Measurements from ENCODE around the gene NUDCD2. TPM values are rescaled to one million over a fixed set of nuclear protein-coding genes. Genes with fewer than 3 reads are reported as not detected.

NUDCD2 gene
- total and polyA plus RNA-seq, 9 of the 15 experiments (the other 6 are each of a cell fraction or from before 2014, with no cell fraction given) = 14.6 to 76.9 (median 32.5) TPM

DNA sequence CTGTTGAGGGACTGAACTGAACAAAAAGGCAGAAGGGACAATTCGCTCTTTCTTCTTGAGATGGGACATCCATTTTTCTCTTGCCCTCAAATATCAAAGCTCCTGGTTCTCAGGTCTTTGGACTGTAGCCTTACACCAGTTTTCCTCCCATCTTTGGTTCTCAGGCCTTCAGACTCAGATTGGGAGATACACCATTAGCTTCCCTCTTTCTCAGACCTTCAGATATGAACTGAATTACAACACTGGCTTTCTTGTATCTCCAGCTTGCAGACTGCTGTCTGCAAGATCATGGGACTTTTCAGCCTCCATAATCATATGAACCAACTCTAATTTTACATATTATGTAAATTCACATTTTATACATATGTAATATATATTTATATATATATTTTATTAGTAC is 35.1 kb downstream of the NUDCD2 start:
- FAIRE-seq (no peak), ATAC-seq (peak; percentile 82), DNase-seq (ENCODE audit: extremely low read depth in 1 of 4, low spot score in 3 of 4) (peak in 1 of 4 experiments; percentile 30)
- in situ Hi-C loops (cut with MboI) (no loop called here), intact Hi-C loops (cut with micrococcal nuclease) (no loop called here)
- POLR2A ChIA-PET = interaction anchor here (0.5 to 1.9 kb wide), 4 partner anchors 9 to 191 kb away, joined by 4 to 8 read pairs (median 4); partner anchors contain the start of gene CCNG1
- Histone ChIP-seq H3K4me3 (no peak overlapping the region), H3K27ac (ENCODE audit: extremely low read depth, low read depth, low read length) (peak overlapping the region; percentile 9; the same call in 2 of the 3 replicates), H3K9me1 (ENCODE audit: control insufficient read depth, insufficient read depth, low read length) (no peaks in the 10 kb centered on the region), H4K20me1 (replicated peaks; ENCODE audit: control insufficient read depth, insufficient read depth, low read length) (no peaks in the 10 kb centered on the region), H3K4me2 (ENCODE audit: insufficient read depth, low read length) (peak overlapping the region; percentile 9; the same call in 1 of the 2 replicates), H2AFZ (ENCODE audit: low read depth, low read length) (peak overlapping the region; percentile 59; the same call in 1 of the 2 replicates), H3K4me1 (replicated peaks in 1 of 2; ENCODE audit: control insufficient read depth in 2 of 2, insufficient read depth in 2 of 2, low read length in 2 of 2) (peaks cover 6 to 11% of the 10 kb centered on the region in 2 experiments; a peak in 4 of 5 replicates), H3K27me3 (ENCODE audit: control insufficient read depth in 2 of 2, insufficient read depth in 2 of 2, low read length in 2 of 2) (no peaks in the 10 kb centered on the region), H3K9ac (ENCODE audit: insufficient read depth in 1 of 2, low read depth in 2 of 2, low read length in 2 of 2) (no peak overlapping the region), H3K9me3 (replicated peaks; ENCODE audit: control insufficient read depth, insufficient read depth, low read depth, low read length) (no peaks in the 10 kb centered on the region; the same call in 1 of the 2 replicates), H3K36me3 (ENCODE audit: control insufficient read depth, insufficient read depth, low read length) (peaks cover 2% of the 10 kb centered on the region; the same call in 1 of the 3 replicates), H3K79me2 (ENCODE audit: control insufficient read depth, insufficient read depth, low read length) (no peaks in the 10 kb centered on the region)
- CTCF ChIA-PET (ENCODE audit: low intra/inter-chr PET ratio) = no interaction called here
- no TSS peak for BruUV-seq (replicated peaks)
- 18% methylated on average over 1 of the region's 1 CpG for WGBS (ENCODE audit: insufficient coverage, low coverage, missing lambda C conversion rate)
- TF ChIP-seq ZNF589 (CRISPR knock-in tag; IDR thresholded peaks at IDR 0.05; ENCODE audit: low read depth) = no peak
- TF ChIP-seq, protein P1, sequence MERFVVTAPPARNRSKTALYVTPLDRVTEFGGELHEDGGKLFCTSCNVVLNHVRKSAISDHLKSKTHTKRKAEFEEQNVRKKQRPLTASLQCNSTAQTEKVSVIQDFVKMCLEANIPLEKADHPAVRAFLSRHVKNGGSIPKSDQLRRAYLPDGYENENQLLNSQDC (CRISPR knock-in tag; IDR thresholded peaks at IDR 0.05) = no peak
- no peak for TF ChIP-seq POLR3G (IDR thresholded peaks at IDR 0.05; ENCODE audit: extremely low read depth, insufficient read length, insufficient replicate concordance)
- TF ChIP-seq ARID1B (IDR thresholded peaks at IDR 0.05) = peak; percentile 49
- TF ChIP-seq CBFA2T3 (IDR thresholded peaks at IDR 0.05) = peak; percentile 56
- TF ChIP-seq GABPB2 (CRISPR knock-in tag; conservative IDR thresholded peaks at IDR 0.05) = no peak
- peak; percentile 68; the same call in 1 of the 2 replicates for TF ChIP-seq TEAD4 (IDR thresholded peaks at IDR 0.05; ENCODE audit: low read length)
- TF ChIP-seq TEAD4 (CRISPR knock-in tag; IDR thresholded peaks at IDR 0.05; ENCODE audit: borderline replicate concordance) = no peak
- TF ChIP-seq, protein P2, sequence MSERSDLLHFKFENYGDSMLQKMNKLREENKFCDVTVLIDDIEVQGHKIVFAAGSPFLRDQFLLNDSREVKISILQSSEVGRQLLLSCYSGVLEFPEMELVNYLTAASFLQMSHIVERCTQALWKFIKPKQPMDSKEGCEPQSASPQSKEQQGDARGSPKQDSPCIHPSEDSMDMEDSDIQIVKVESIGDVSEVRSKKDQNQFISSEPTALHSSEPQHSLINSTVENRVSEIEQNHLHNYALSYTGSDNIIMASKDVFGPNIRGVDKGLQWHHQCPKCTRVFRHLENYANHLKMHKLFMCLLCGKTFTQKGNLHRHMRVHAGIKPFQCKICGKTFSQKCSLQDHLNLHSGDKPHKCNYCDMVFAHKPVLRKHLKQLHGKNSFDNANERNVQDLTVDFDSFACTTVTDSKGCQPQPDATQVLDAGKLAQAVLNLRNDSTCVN (CRISPR knock-in tag; IDR thresholded peaks at IDR 0.05) = no peak
- peak; percentile 64 for TF ChIP-seq TCF3 (CRISPR knock-in tag; IDR thresholded peaks at IDR 0.05)
- TF ChIP-seq, protein P3, sequence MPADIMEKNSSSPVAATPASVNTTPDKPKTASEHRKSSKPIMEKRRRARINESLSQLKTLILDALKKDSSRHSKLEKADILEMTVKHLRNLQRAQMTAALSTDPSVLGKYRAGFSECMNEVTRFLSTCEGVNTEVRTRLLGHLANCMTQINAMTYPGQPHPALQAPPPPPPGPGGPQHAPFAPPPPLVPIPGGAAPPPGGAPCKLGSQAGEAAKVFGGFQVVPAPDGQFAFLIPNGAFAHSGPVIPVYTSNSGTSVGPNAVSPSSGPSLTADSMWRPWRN (IDR thresholded peaks at IDR 0.05; ENCODE audit: low read depth) = no peak
- TF ChIP-seq STAG1 (CRISPR knock-in tag; IDR thresholded peaks at IDR 0.05; ENCODE audit: borderline replicate concordance) = no peak
- TF ChIP-seq, protein P4, sequence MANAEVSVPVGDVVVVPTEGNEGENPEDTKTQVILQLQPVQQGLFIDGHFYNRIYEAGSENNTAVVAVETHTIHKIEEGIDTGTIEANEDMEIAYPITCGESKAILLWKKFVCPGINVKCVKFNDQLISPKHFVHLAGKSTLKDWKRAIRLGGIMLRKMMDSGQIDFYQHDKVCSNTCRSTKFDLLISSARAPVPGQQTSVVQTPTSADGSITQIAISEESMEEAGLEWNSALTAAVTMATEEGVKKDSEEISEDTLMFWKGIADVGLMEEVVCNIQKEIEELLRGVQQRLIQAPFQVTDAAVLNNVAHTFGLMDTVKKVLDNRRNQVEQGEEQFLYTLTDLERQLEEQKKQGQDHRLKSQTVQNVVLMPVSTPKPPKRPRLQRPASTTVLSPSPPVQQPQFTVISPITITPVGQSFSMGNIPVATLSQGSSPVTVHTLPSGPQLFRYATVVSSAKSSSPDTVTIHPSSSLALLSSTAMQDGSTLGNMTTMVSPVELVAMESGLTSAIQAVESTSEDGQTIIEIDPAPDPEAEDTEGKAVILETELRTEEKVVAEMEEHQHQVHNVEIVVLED (CRISPR knock-in tag; IDR thresholded peaks at IDR 0.05) = no peak
- TF ChIP-seq CBFA2T2 (conservative IDR thresholded peaks at IDR 0.05) = 0 out of 2 replicates have a peak, but pooled peaks have one; percentile 5
- TF ChIP-seq ZNF384 (IDR thresholded peaks at IDR 0.05; ENCODE audit: low read depth, low read length) = no peak
- TF ChIP-seq, protein P5, sequence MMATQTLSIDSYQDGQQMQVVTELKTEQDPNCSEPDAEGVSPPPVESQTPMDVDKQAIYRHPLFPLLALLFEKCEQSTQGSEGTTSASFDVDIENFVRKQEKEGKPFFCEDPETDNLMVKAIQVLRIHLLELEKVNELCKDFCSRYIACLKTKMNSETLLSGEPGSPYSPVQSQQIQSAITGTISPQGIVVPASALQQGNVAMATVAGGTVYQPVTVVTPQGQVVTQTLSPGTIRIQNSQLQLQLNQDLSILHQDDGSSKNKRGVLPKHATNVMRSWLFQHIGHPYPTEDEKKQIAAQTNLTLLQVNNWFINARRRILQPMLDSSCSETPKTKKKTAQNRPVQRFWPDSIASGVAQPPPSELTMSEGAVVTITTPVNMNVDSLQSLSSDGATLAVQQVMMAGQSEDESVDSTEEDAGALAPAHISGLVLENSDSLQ (IDR thresholded peaks at IDR 0.05) = no peak
- 0 out of 2 replicates have a peak, but pooled peaks have one; percentile 13 for TF ChIP-seq HDAC2 (IDR thresholded peaks at IDR 0.05)
- TF ChIP-seq EP400 (IDR thresholded peaks at IDR 0.05) = no peak
- TF ChIP-seq GATA2 (CRISPR knock-in tag; IDR thresholded peaks at IDR 0.05) = peak; percentile 63
- TF ChIP-seq MTF1 (CRISPR knock-in tag; IDR thresholded peaks at IDR 0.05; ENCODE audit: borderline replicate concordance) = no peak

Data from K562 (cell line).